Mammary epithelial cell (primary cell): Measurements from ENCODE around the gene ADGRV1.

Experiments
- EZH2 ChIP-seq: IDR thresholded peaks from 2 replicates; pipeline ENCODE4 v1.6.1; 2012; ENCODE audit warnings: low read length, inconsistent platforms, borderline replicate concordance
- TF ChIP-seq, protein P1 (sequence below), 2 donors: IDR thresholded peaks in 1 of 2; conservative IDR thresholded peaks in 1 of 2; 2 replicates each; pipeline ENCODE4 v1.5.1; 2011 to 2012; ENCODE audit warnings: inconsistent platforms in 2 of 2, low read length in 2 of 2, mild to moderate bottlenecking in 2 of 2, control low read depth in 1 of 2, low read depth in 1 of 2; ENCODE audit not compliant: insufficient read depth in 1 of 2; ENCODE audit errors: extremely low read depth in 1 of 2

DNA sequence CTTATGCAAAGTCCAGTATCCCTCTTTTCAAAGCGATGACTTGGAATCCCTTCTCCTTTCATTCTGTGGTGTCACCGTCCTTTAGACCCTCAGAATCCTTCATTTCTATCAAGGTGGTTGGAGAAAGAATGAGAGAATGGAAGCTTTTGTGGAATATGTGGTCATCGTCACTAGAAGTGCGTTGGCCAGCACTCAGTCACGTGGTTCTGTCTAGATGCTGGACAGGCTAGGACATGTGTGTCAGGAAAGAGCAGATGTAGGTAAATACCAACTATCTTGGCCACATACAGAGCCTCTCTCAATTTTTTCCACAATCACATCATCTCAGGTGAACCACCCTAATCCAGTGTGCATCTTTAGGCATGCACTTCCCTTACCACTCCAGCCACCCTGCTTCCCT lies 618.5 kb downstream of the ADGRV1 start:
- TF ChIP-seq, protein P1, sequence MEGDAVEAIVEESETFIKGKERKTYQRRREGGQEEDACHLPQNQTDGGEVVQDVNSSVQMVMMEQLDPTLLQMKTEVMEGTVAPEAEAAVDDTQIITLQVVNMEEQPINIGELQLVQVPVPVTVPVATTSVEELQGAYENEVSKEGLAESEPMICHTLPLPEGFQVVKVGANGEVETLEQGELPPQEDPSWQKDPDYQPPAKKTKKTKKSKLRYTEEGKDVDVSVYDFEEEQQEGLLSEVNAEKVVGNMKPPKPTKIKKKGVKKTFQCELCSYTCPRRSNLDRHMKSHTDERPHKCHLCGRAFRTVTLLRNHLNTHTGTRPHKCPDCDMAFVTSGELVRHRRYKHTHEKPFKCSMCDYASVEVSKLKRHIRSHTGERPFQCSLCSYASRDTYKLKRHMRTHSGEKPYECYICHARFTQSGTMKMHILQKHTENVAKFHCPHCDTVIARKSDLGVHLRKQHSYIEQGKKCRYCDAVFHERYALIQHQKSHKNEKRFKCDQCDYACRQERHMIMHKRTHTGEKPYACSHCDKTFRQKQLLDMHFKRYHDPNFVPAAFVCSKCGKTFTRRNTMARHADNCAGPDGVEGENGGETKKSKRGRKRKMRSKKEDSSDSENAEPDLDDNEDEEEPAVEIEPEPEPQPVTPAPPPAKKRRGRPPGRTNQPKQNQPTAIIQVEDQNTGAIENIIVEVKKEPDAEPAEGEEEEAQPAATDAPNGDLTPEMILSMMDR (conservative IDR thresholded peaks at IDR 0.05 in 1 of 2, IDR thresholded peaks at IDR 0.05 in 1 of 2; ENCODE audit: extremely low read depth in 1 of 2, insufficient read depth in 1 of 2, low read depth in 1 of 2, low read length in 2 of 2): no peak
- TF ChIP-seq EZH2: no peak
